ENCODE measurements around the gene SMAD1.

- TF ChIP-seq CTCF (conservative IDR thresholded peaks at IDR 0.05 in 1 of 2, IDR thresholded peaks at IDR 0.05 in 1 of 2; ENCODE audit: low read depth in 1 of 2, low read length in 2 of 2) (no peak), EZH2 (IDR thresholded peaks at IDR 0.05; ENCODE audit: low read length, missing control alignments) (no peak)
Measured at GRCh38 chr4:145492376-145492775, 10.7 kb downstream of the SMAD1 start.
